Stimulated activated CD4-positive, alpha-beta T cell treated with anti-CD3 and anti-CD28 coated beads, Interleukin-1b, Interleukin-23, amount 100 ng/mL, for 1 hour (primary cell): ENCODE measurements around the gene FAM135A.
"Not testable (repeated sequence)": the region's sequence is repeated elsewhere in the genome, so short reads cannot be mapped to it uniquely, and the experiment has no call there.

Experiments
- DNase-seq, 2 donors: peaks; one replicate each; pipeline ENCODE4 v3.0.0-alpha.2; 2020; ENCODE audit warnings: low read depth in 2 of 2

FAM135A gene

DNA sequence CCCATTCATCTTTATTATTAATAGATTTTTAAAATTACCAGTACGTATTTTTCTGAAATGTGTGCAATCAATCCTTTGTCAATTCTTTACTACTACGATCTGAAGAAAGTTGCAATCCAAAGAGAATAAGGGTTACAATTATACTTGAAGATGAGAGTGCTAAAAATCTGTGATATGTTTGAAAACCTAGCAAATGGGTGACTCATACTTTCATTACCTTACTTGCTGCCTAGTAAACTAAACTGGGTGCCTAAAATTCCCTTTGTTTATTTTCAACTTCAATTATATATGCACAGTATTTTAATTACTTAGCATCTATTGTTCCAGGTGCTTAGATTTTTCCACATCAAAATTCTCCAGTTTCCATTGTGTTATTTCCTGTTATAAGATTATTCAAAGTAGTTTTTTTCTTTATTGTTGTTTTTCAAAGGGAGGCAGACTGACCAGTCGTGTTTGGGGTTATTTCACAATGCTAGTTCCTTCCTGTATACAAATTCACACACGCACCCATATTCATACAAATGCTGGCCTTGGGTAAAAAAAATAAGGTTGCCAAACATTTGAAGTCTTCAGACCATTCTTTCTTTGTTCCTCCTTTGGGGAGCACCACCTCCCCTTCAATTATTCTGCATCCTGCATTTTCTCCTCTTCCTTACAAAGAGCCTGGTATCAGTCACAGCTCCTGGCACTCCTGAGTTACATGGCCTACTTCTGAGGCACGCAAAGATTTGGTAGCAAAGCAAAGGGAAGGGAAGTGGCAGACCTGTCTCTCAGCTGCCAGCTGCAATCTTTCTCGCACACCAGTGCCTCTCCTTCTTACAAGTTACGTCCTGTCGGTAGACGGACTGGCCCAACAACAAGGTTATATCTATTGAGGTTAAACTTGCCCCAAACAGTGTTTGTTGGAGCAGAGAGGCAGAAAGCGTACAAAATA lies 16.2 kb upstream of the FAM135A start:
- DNase-seq, result no peak

DNA sequence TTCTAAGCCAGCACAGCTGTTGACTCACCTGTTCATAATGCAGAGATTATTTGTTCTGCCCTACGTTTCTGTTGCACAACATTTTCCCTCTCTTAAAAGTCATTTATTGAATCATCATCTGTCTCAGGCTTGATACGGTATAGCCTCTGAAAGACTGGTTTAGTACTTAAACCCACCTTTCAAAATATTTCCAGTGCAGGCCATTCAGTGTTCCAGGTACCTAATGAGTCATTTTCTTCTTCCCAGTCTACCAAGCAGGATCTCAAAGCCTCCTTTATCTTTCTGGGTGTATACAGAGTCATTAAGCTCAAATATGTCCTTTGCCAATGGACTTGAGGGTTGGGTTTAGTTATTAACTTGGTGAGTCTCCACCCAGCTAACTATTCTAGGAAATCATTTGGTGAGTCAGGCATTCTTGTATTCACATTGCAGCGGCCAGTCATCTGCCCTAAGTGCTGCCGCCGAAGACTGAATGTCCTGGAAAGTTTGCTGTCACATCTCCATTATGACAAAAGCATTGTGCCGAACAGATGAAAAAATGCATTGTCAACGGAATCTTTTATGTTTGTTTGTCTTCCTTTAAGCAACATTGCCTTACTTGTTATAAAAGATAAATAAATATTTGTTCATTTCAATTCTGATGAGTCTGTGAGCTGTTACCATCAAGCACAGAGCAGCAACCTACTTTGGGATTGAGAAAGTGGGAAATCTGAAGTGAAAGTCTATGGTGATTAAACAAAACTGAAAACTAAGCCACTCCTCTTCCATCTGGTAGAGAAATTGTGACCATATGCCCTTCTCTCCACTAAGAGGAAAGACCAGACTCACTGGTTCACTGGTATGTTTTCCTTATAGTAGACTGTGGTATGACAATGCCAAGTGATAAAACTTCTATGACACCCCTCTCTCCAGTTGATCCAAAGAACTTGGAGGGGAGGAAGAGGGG lies 14.3 kb upstream of the FAM135A start:
- no peak for DNase-seq

DNA sequence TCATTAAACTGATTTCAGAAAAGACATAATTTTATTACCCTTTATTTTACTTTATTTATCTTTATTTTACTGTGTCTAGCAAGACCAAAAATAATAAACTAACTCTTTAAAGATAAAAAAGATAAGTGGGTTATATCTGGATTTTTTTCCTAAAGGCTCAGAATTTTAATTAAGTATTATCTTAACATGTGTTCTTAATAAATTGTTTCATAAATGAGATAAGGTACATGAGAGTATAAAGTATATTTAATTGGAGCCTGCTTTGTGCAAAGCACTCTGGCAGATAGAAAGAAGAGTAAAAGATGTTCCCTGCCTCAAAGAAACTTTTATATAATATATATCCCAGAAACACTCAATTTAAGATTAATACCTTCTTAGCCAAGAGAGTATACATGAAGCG lies 8.7 kb upstream of the FAM135A start:
- DNase-seq, result no peak

DNA sequence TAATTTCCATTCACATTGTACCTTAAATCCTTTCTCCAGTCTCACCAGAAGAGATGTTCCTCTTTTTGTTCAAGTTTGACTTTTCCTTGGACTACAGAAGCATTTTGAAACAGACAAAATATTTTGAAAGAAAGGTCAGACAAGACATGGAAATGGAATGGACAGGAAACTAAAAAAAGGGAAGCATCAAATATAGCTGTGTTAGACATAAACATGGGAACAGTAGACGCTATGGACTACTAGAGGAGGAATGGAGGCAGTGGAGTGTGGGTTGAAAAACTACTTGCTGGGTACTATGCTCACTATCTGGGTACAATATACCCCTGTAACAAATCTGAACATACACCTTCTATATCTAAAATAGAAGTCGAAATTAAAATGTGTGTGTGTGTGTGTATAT lies 4.1 kb upstream of the FAM135A start:
- DNase-seq, result no peak

DNA sequence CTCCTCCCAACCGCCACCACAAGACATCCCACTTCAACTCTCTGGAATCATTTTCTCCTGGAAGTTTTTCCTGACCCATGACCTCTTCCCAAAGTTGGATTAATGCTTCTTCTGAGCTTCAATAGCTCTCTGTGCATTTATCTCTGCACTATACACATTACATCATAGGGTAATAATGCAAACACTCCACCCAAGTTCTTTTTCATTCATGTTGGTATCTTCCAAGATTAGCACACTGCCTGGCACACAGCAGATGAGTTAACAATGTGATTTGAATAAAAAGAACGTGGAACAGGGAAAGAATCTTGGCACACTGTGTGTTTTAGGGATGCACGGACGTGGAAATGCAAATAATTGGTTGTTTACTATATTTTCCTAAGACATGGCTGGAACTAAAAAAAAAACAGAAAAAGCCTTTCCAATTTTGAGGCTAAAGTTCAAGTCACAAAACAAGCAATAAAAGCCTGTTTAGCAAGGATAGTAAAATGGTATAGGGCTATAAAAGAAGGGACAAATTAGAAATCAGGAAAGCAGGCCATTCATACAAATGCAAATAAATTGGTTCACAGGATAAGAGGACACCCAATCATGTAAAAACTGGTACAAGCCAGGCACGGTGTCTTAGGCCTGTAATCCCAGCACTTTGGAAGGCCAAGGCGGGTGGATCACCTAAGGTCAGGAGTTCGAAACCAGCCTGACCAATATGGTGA lies 1.6 kb upstream of the FAM135A start:
- DNase-seq, result no peak

DNA sequence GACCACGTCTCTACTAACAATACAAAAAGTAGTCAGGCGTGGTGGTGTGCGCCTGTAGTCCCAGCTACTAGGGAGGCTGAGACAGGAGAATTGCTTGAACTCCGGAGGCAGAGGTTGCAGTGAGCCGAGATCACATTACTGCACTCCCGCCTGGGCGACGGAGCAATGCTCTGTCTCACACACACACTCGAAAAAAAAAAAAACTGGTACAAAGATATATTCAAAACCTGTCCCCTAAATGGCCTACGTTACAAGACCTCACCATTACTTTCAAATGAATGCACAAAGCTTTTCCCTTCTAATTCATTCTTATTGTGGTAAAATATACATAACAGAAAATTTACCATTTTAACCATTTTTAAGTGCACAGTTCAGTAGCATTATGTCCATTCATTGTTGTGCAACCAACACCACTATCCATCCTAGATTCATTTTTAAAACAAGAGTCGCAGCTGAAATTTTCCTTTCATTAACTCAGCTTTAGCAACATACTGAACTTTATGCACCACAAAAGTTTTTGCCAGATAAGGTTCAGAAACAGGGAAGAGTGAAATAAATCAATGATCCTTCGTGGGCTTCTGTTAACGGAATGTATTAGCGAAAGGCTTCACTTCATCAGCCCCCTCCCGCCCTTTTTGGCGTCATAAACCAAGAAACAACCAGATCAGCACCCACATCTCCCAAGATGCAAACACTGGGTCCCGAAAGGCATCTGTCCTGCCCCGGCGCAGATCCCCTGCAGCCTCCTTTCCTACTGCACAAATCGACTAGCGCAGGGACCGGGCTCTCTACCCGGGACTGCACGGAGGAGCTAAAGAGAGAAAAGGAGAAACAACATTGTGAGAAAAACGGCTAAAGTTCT lies 825 bp upstream of the FAM135A start:
- DNase-seq, result peak in 1 of 2 donors; percentile 2

DNA sequence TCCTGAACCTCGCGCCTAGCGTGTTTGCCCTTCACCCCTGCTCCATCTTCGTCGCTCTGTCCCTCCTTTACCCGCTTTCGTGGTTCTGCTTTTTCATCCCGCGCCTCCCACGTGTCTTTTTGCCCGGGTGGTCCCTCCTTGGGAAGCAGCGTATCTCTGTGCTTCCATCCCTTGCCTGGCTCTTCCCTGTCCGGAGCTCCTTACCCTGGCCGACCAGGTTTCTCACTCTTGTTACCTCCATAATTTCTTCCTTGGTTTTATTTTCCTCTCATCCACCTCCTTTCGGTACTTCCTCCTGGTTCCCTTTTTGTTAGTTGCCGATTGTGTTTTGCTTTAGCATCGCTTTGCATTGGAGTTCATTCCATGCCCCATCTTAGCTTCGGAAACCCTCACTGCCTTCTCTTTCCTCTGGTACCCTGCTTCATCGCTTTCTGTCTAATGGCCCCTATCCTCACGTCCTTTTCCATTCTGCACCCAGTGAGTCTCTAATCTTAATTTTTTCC lies 735 bp downstream of the FAM135A start:
- DNase-seq, result no peak

DNA sequence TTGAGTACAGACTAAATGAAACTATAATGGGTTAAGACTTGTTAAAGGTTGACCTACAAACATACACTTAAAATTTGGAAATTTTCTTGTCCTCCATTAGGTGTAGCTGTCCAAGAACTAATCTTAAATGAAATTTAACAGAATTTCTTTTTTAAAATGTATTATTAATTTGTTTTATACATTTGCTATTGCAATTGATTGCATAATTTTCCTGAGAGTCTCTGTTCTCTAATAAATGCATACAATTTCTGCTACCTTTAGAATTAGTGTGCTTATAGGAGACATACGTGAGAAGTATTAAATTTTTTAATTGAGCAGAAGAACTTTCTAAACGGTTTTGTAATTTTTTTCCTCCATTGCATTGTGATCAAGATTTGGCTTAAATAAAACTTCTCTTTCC lies 1.5 kb downstream of the FAM135A start:
- no peak for DNase-seq

DNA sequence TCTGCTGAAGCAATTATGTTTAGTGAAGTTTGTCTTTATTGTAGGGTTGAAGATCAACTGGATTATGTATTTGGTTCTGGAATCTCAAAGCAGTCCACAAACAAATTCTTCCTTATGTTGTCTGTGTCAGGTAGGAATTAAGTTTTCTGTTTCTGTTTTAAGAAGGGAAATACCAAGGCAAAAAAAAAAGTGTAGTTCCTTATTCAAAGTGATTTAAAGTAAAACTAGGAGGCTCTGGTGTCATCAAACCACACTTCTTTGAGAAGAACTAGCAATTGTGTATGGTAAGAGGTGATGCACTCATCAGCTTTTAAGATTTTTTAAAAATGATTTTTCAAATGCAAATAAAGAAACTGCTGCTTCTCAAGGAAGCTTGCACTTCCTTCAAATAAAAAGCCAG lies 1.9 kb downstream of the FAM135A start:
- no peak for DNase-seq

DNA sequence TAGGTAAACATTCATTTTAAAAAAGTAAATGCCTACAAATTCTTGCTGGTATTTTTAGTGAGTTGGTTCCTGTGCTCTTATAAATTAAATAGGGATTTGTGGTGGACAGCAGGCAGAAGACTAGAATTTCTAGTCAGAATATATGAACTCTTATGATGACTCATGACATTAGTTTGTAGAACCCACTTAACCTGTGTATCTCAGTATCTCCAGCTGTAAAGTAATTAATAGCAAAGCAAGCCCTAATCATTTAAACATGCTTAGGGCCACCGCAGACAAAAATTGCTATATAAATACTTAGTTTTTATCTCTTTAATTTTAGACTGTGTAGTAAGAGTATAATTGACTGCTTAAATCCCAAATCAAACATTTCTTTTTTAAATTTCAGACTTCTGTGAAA lies 2.4 kb downstream of the FAM135A start:
- DNase-seq, result no peak

DNA sequence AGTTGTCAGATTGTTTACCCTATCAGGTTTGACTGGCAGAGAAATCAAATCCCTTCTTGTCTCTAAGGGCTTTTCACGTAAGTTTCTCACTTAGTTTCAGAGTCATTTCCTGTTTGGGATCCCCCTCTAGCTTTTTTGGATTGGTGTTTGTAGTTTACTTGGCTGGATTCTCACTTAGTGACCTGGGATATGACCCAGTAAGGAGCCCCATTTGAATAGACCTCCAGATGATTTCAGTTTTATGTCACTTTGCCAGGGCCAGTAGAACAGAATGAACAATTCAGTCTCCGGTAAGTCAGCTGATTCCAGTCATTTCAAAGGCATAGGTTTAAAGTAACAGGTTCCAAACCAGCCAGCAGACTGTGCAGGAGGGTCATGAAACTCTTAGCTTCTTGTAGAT lies 8.2 kb downstream of the FAM135A start:
- DNase-seq, result no peak

DNA sequence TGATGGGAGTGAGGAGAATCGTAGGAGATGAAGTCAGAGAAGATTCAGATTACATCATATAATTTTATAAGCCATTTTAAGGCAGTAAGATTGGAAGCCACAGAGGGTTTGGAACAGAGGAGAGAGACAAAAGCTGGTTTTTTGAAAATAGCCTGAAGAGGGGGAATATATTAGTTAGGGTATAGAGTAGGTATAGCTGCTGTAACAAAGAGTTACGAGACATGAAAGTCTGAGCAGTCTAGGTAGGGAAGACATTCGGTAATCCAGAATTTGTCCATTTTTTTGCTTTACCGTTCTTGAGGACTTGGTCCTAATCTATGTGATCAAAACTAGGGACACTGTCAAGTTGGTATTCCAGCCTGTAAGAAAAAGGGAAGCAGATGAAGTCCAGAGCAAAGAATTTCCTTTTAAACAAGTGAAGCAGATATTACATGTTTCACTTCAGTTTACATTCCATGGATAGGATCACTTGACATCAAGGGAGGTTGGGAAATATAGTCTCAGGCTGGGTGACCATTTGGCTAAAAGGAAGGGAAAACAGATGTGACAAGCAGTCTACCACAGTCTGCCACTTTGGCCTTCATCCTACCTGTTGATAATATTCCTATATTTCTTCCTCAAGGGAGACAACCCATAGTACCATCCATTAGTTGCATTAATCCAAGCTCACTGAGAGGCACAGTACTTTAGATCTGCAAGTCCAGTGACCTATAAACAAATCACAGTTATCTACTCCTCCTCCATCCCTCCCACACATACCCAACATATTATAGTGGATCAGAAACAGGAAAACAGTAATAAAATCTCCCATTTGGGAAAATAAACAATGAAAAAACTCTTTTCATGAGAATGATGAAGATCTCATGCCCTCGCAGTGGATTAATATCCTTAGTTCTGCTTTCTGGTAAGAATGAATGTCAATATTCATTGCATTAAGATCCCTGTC lies 10.2 kb downstream of the FAM135A start:
- no peak for DNase-seq

DNA sequence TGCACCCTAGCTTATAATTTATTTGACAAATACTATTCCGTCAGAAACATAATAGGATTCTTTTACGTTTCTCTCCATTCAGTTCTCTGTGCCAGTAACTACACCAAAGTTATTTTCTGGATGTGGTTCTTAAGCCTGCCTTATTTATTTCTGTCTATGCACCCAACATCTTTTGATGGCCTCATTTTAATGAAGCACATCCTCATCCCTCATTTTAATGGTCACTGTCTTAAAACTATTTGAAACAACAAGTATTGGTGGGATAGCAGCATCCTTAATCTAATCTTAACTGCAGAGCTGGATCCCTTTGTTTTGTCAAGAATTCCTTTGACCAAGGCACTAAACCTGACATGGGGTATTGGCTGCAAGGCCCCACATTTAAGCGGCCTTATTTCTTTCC lies 11.0 kb downstream of the FAM135A start:
- no peak for DNase-seq

DNA sequence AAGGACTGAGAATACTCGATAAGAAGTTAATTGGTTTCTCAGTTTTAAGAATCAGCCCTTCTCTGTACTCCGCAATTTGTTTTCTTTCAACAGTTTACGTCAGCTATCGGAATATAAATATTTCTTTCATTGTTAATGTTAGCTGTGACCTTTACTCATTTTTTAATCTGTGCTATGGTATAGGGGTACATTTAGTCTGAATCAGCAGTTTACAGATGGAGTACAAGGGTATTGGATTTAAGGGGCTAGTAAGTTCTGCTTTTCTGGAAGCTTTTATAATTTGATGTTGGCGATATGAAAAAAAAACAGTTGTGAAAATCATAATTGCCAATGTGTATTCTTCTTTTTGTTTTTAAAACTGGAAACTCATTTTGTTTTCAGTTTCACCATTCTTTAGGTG lies 23.0 kb downstream of the FAM135A start:
- no peak for DNase-seq

DNA sequence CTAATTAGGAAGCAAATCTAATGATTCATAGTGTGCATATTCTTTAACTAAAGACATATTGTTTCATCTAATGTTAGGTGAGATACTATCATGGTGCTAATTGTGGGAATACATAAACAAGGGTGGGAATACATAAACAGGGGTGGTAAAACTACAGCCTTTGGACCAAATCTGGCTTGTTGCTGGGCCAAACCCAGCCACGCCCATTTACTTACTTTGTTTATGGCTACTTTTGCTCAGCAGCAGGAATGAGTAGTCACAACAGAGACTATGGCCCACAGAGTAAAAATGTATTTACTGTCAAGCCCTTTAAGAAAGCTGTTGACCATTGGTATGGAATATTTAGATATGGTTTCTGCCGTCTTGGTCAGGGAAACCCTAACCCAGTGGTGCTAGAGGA lies 31.7 kb downstream of the FAM135A start:
- no peak for DNase-seq

DNA sequence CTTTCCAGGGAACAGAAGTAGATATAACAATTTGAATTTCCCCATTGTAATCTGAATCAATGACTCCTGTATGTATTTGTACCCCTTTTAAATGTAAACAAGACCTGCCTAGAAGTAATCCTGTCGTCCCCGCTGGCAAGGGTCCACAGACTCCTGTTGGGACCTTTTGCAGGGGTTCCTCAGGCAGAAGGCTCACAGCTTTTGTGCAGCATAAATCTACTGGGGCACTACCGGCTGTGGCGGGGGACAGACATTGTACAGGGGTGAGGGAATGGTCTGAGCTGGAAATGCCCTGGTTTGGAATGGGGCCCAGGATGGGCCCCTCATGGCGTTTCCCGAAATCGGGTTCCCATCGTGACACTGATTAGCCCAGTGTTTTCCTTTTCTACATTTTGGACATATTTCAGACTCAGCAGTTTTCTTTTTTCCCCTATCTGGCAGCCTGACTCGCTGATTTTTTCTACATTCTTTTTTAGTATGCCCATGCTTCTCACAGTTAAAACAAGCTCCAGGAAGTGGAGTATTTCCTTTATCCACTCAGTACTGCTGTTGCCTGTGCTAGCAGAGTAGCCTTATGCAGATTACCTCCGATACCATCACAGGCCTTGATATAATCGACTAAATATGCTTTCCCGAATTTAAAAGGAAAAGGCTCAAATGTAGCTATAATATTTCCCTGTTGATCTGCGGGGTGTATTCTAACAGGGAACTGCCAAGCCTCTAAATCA lies 34.2 kb downstream of the FAM135A start:
- DNase-seq, result not testable (repeated sequence)

DNA sequence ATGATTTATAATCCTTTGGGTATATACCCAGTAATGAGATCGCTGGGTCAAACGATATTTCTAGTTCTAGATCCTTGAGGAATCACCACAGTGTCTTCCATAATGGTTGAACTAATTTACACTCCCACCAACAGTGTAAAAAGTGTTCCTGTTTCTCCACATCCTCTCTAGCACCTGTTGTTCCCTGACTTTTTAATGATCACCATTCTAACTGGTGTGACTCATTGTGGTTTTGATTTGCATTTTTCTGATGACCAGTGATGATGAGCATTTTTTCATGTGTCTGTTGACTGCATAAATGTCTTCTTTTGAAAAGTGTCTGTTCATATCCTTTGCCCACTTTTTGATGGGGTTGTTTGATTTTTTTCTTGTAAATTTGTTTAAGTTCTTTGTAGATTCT lies 40.6 kb downstream of the FAM135A start:
- DNase-seq, result not testable (repeated sequence)

DNA sequence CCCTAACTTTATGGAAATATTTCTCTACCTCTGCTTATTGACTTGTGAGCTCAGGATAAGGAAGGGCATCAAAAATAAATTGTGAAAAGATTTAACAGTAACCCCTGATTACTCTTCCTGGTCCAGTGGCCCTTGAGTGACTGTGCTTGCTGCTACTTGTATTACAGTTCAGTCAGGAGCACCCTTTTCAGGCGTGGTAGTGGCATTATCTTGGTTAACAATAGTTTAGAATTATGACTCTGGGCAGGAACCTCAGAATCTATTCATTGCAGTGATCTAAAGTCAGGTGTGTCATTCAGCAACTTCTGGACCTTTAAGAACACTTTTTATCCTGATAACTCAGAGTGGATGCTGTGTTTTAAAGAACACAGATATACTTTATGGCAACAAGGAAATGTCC lies 43.4 kb downstream of the FAM135A start:
- no peak for DNase-seq

DNA sequence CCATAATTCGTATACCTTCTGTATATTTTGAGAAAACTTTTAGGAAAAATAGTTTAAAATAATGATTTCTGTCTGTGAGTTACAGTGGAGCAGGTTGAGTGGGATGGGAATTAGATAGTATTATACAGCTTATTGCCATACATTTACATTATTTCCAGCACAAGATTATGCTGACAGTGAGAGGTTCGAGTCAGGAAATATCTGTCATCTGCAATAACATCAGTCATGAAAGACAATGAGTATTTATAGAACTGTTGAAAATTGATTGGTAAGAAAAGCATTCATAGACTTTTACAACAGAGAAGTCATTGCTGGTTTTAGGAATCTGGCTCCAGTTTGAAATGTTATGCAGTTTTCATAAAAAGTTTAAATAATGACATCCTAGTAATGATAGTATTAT lies 45.9 kb downstream of the FAM135A start:
- no peak for DNase-seq
